ENCODE results near the gene ABHD12. TPM values are rescaled to one million over a fixed set of nuclear protein-coding genes. Genes with fewer than 3 reads are reported as not detected.

ABHD12 gene
- polyA plus RNA-seq, 1 donor (not counting 4 experiments of a cell fraction or from before 2014, with no cell fraction given), result 11.2 TPM

- H4K20me1 ChIP-seq (ENCODE audit: control insufficient read depth, extremely low read depth, insufficient read depth, low read length), result no peaks in the 10 kb centered on the region
- DNase-seq (ENCODE audit: low read depth, low spot score) (no peak), FAIRE-seq (no peak)
- dilution Hi-C loops (cut with MboI; ENCODE audit: extremely low pct_ligation_motif_present, low sequenced_read_pairs), result no loop called here
- no peak overlapping the region for H3K9ac ChIP-seq (ENCODE audit: control insufficient read depth, extremely low read depth, insufficient read depth, low read length)
- peaks cover 5% of the 10 kb centered on the region for H3K79me2 ChIP-seq (ENCODE audit: control insufficient read depth, insufficient read depth, low read length)
- H2AFZ ChIP-seq (ENCODE audit: control insufficient read depth, low read length), result no peak overlapping the region
- peaks cover 3% of the 10 kb centered on the region for H3K4me1 ChIP-seq (ENCODE audit: control insufficient read depth, extremely low read depth, insufficient read depth, low read length)
- H3K4me2 ChIP-seq (ENCODE audit: control insufficient read depth, extremely low read depth, insufficient read depth, low read depth, low read length), result no peak overlapping the region
- H3K27ac ChIP-seq (ENCODE audit: control insufficient read depth, insufficient read depth, low read length), result no peak overlapping the region
- peaks cover 11% of the 10 kb centered on the region for H3K9me3 ChIP-seq (ENCODE audit: control insufficient read depth, low read depth, low read length)
- no peak for TF ChIP-seq EZH2 (IDR thresholded peaks at IDR 0.05; ENCODE audit: low read length)
- no peak for TF ChIP-seq CTCF (optimal IDR thresholded peaks at IDR 0.05 in 1 of 3, IDR thresholded peaks at IDR 0.05 in 1 of 3, conservative IDR thresholded peaks at IDR 0.05 in 1 of 3; ENCODE audit: extremely low read depth in 1 of 3, insufficient read depth in 2 of 3, low read length in 3 of 3)
- no peak overlapping the region for H3K4me3 ChIP-seq (ENCODE audit: control insufficient read depth in 2 of 3, extremely low read depth in 1 of 3, insufficient read depth in 2 of 3, low read depth in 1 of 3, low read length in 3 of 3)
- no peaks in the 10 kb centered on the region for H3K27me3 ChIP-seq (ENCODE audit: control insufficient read depth, extremely low read depth, insufficient read depth, low read length)
- H3K36me3 ChIP-seq (ENCODE audit: control insufficient read depth in 2 of 2, extremely low read depth in 1 of 2, insufficient read depth in 2 of 2, low read length in 2 of 2), result no peaks in the 10 kb centered on the region
- no peaks in the 10 kb centered on the region for H3K9me1 ChIP-seq (ENCODE audit: control insufficient read depth, extremely low read depth, insufficient read depth, low read length)
Measured at GRCh38 chr20:25369529-25369928, 21.1 kb downstream of the ABHD12 start.

GRCh38 chr20:25368976-25369375 is 21.7 kb downstream of the ABHD12 start:
- Histone ChIP-seq H3K9me1 (ENCODE audit: control insufficient read depth, extremely low read depth, insufficient read depth, low read length) (no peaks in the 10 kb centered on the region), H3K4me1 (ENCODE audit: control insufficient read depth, extremely low read depth, insufficient read depth, low read length) (peaks cover 3% of the 10 kb centered on the region), H3K4me2 (ENCODE audit: control insufficient read depth, extremely low read depth, insufficient read depth, low read depth, low read length) (no peak overlapping the region), H4K20me1 (ENCODE audit: control insufficient read depth, extremely low read depth, insufficient read depth, low read length) (no peaks in the 10 kb centered on the region), H3K9me3 (ENCODE audit: control insufficient read depth, low read depth, low read length) (peaks cover 11% of the 10 kb centered on the region), H3K9ac (ENCODE audit: control insufficient read depth, extremely low read depth, insufficient read depth, low read length) (no peak overlapping the region), H3K27me3 (ENCODE audit: control insufficient read depth, extremely low read depth, insufficient read depth, low read length) (no peaks in the 10 kb centered on the region), H2AFZ (ENCODE audit: control insufficient read depth, low read length) (no peak overlapping the region), H3K4me3 (ENCODE audit: control insufficient read depth in 2 of 3, extremely low read depth in 1 of 3, insufficient read depth in 2 of 3, low read depth in 1 of 3, low read length in 3 of 3) (no peak overlapping the region), H3K27ac (ENCODE audit: control insufficient read depth, insufficient read depth, low read length) (no peak overlapping the region), H3K79me2 (ENCODE audit: control insufficient read depth, insufficient read depth, low read length) (peaks cover 5% of the 10 kb centered on the region), H3K36me3 (ENCODE audit: control insufficient read depth in 2 of 2, extremely low read depth in 1 of 2, insufficient read depth in 2 of 2, low read length in 2 of 2) (no peaks in the 10 kb centered on the region)
- dilution Hi-C loops (cut with MboI; ENCODE audit: extremely low pct_ligation_motif_present, low sequenced_read_pairs), result no loop called here
- TF ChIP-seq EZH2 (IDR thresholded peaks at IDR 0.05; ENCODE audit: low read length), result no peak
- no peak for TF ChIP-seq CTCF (optimal IDR thresholded peaks at IDR 0.05 in 1 of 3, IDR thresholded peaks at IDR 0.05 in 1 of 3, conservative IDR thresholded peaks at IDR 0.05 in 1 of 3; ENCODE audit: extremely low read depth in 1 of 3, insufficient read depth in 2 of 3, low read length in 3 of 3)
- FAIRE-seq, result no peak
- DNase-seq (ENCODE audit: low read depth, low spot score), result no peak

Data from keratinocyte (primary cell).